ENCODE data around the gene BHLHE40. TPM values are rescaled to one million over a fixed set of nuclear protein-coding genes. Genes with fewer than 3 reads are reported as not detected.

BHLHE40 gene
- total and polyA plus RNA-seq, 2 donors (not counting 3 experiments of a cell fraction or from before 2014, with no cell fraction given) = 40.3 to 57.9 TPM

DNA sequence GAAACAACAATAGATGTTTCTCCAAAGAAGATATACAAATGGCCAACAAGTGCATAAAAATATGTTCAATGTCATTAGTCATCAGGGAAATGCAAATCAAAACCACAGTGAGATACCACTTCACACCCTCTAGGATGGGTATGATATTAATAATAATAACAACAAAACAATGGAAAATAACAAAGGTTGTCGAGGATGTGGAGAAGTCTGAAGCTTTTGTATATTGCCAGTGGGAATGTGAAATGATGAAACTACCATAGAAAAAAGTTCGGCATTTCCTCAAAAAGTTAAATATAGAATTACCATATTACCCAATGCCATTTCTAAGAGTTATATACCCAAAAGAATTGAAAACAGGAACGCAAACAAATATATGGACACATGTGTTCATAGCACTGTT lies 10.8 kb downstream of the BHLHE40 start:
- no peaks in the 10 kb centered on the region for H3K9me3 ChIP-seq (replicated peaks; ENCODE audit: control insufficient read depth, insufficient read depth, low read length)
- peaks cover 40% of the 10 kb centered on the region for H3K4me1 ChIP-seq (ENCODE audit: control insufficient read depth, extremely low read depth, insufficient read depth, low read length)
- TF ChIP-seq CTCF (IDR thresholded peaks at IDR 0.05; ENCODE audit: extremely low read depth in 1 of 2, insufficient read depth in 1 of 2, low read depth in 1 of 2, low read length in 2 of 2) (no peak), FOS (IDR thresholded peaks at IDR 0.05; ENCODE audit: borderline replicate concordance, insufficient read depth, low read length) (peak; percentile 31)
- no peak overlapping the region for H3K4me2 ChIP-seq (ENCODE audit: insufficient read depth, low read length)
- no peaks in the 10 kb centered on the region for H3K36me3 ChIP-seq (ENCODE audit: control insufficient read depth in 2 of 2, extremely low read depth in 1 of 2, insufficient read depth in 2 of 2, low read length in 2 of 2)
- FAIRE-seq (no peak), DNase-seq (ENCODE audit: low read depth, low spot score) (no peak)
- ChIA-PET CTCF (no interaction called here), POLR2A (no interaction called here)
- intact Hi-C loops (cut with micrococcal nuclease) (no loop called here), dilution Hi-C loops (cut with MboI; ENCODE audit: extremely low pct_ligation_motif_present, low sequenced_read_pairs) (no loop called here)
- no peaks in the 10 kb centered on the region for H3K79me2 ChIP-seq (ENCODE audit: control insufficient read depth, insufficient read depth, low read length)
- H3K4me3 ChIP-seq (replicated peaks in 1 of 3; ENCODE audit: insufficient read depth in 1 of 3, low read depth in 1 of 3, low read length in 3 of 3) = no peak overlapping the region
- no peaks in the 10 kb centered on the region for H3K9me1 ChIP-seq (replicated peaks; ENCODE audit: control insufficient read depth, extremely low read depth, insufficient read depth, low read length)
- no TSS peak for BruUV-seq (replicated peaks)
- H3K9ac ChIP-seq (replicated peaks; ENCODE audit: extremely low read depth, insufficient read depth, low read length) = no peak overlapping the region
- H4K20me1 ChIP-seq (replicated peaks; ENCODE audit: control insufficient read depth, extremely low read depth, insufficient read depth, low read length) = no peaks in the 10 kb centered on the region
- H3K27ac ChIP-seq (ENCODE audit: insufficient read depth, low read depth, low read length) = no peak overlapping the region
- H2AFZ ChIP-seq (ENCODE audit: low read depth, low read length) = no peak overlapping the region
- H3K27me3 ChIP-seq (ENCODE audit: control insufficient read depth in 2 of 2, insufficient read depth in 2 of 2, low read length in 2 of 2) = no peaks in the 10 kb centered on the region

DNA sequence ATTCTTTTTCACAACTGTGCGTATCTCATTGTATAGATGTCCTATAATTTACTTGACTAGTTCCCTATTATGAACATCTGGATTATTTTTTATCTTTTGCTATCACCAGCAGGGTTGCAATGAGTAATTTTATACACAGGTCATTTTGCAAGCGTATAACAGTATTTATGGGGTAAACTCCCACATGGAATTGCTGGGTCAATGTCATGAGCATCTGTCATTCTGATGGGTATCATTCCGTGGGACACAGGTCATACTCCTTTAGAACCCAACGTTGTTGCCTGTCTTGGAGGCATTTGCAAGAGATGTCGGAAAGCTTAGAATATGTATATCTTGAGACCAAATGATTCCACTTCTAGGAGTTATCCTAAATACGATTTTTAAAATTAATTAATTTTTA lies 12.9 kb downstream of the BHLHE40 start:
- H3K36me3 ChIP-seq (ENCODE audit: control insufficient read depth in 2 of 2, extremely low read depth in 1 of 2, insufficient read depth in 2 of 2, low read length in 2 of 2) = no peaks in the 10 kb centered on the region
- no peaks in the 10 kb centered on the region for H3K27me3 ChIP-seq (ENCODE audit: control insufficient read depth in 2 of 2, insufficient read depth in 2 of 2, low read length in 2 of 2)
- no peaks in the 10 kb centered on the region for H4K20me1 ChIP-seq (replicated peaks; ENCODE audit: control insufficient read depth, extremely low read depth, insufficient read depth, low read length)
- no peak overlapping the region for H2AFZ ChIP-seq (ENCODE audit: low read depth, low read length)
- no peak overlapping the region for H3K27ac ChIP-seq (ENCODE audit: insufficient read depth, low read depth, low read length)
- POLR2A ChIA-PET = no interaction called here
- intact Hi-C loops (cut with micrococcal nuclease) = no loop called here
- H3K9me3 ChIP-seq (replicated peaks; ENCODE audit: control insufficient read depth, insufficient read depth, low read length) = no peaks in the 10 kb centered on the region
- TF ChIP-seq FOS (IDR thresholded peaks at IDR 0.05; ENCODE audit: borderline replicate concordance, insufficient read depth, low read length) (no peak), JUN (IDR thresholded peaks at IDR 0.05; ENCODE audit: borderline replicate concordance, insufficient read depth, insufficient read length, low read depth) (no peak), POLR2AphosphoS5 (IDR thresholded peaks at IDR 0.05; ENCODE audit: insufficient read depth, low read depth, low read length) (no peak), POLR2A (IDR thresholded peaks at IDR 0.05; ENCODE audit: low read depth, low read length) (no peak), MAX (IDR thresholded peaks at IDR 0.05; ENCODE audit: insufficient read depth, insufficient read length) (no peak), CTCF (IDR thresholded peaks at IDR 0.05; ENCODE audit: extremely low read depth in 1 of 2, insufficient read depth in 1 of 2, low read depth in 1 of 2, low read length in 2 of 2) (no peak), MYC (IDR thresholded peaks at IDR 0.05; ENCODE audit: low read depth, low read length) (no peak), GATA2 (IDR thresholded peaks at IDR 0.05; ENCODE audit: insufficient read depth, insufficient read length, low read depth, low read length) (no peak), EZH2 (IDR thresholded peaks at IDR 0.05; ENCODE audit: borderline replicate concordance, low read depth, low read length, severe bottlenecking) (no peak)
- dilution Hi-C loops (cut with MboI; ENCODE audit: extremely low pct_ligation_motif_present, low sequenced_read_pairs) = no loop called here
- no peak for DNase-seq (ENCODE audit: low read depth, low spot score)
- peaks cover 30% of the 10 kb centered on the region for H3K4me1 ChIP-seq (ENCODE audit: control insufficient read depth, extremely low read depth, insufficient read depth, low read length)
- no TSS peak for BruUV-seq (replicated peaks)
- no peak for FAIRE-seq
- H3K4me2 ChIP-seq (ENCODE audit: insufficient read depth, low read length) = no peak overlapping the region
- no peak overlapping the region for H3K4me3 ChIP-seq (replicated peaks in 1 of 3; ENCODE audit: insufficient read depth in 1 of 3, low read depth in 1 of 3, low read length in 3 of 3)
- no peak overlapping the region for H3K9ac ChIP-seq (replicated peaks; ENCODE audit: extremely low read depth, insufficient read depth, low read length)
- no peaks in the 10 kb centered on the region for H3K9me1 ChIP-seq (replicated peaks; ENCODE audit: control insufficient read depth, extremely low read depth, insufficient read depth, low read length)
- CTCF ChIA-PET = no interaction called here
- H3K79me2 ChIP-seq (ENCODE audit: control insufficient read depth, insufficient read depth, low read length) = no peaks in the 10 kb centered on the region
